GM21737 (cell line): Measurements from ENCODE around the gene ADTRP.

Experiments used
- ATAC-seq: cut with Tn5 transposase; IDR thresholded peaks from one replicate; pipeline ENCODE4 v1.9.1; 2021; ENCODE audit warnings: mild to moderate bottlenecking, moderate library complexity; ENCODE audit not compliant: unreplicated experiment

ADTRP gene

GRCh38 chr6:11778648-11779328 is at the start of gene ADTRP:
TSS of gene ADTRP (minus strand) at chr6:11778803. CDS start at chr6:11778759, 44 bp downstream.
- no peak for ATAC-seq

- ATAC-seq: no peak
These were observed 48.2 kb upstream of the ADTRP start for GRCh38 chr6:11826779-11827178.

- peak; percentile 64 for ATAC-seq
These were observed 46.4 kb upstream of the ADTRP start for GRCh38 chr6:11824986-11825385.

- no peak for ATAC-seq
These were observed 43.7 kb upstream of the ADTRP start for GRCh38 chr6:11822346-11822745.

GRCh38 chr6:11821781-11822180 is 43.2 kb upstream of the ADTRP start:
- no peak for ATAC-seq

GRCh38 chr6:11820821-11821220 is 42.2 kb upstream of the ADTRP start:
- ATAC-seq: no peak

- no peak for ATAC-seq
These were observed 40.9 kb upstream of the ADTRP start for GRCh38 chr6:11819486-11819885.

GRCh38 chr6:11815231-11815630 is 36.6 kb upstream of the ADTRP start:
- no peak for ATAC-seq

GRCh38 chr6:11814819-11815218 is 36.2 kb upstream of the ADTRP start:
- ATAC-seq: no peak

GRCh38 chr6:11814106-11814505 is 35.5 kb upstream of the ADTRP start:
- ATAC-seq: no peak

GRCh38 chr6:11813606-11814005 is 35.0 kb upstream of the ADTRP start:
- ATAC-seq: no peak

- no peak for ATAC-seq
These were observed 34.3 kb upstream of the ADTRP start for GRCh38 chr6:11812951-11813350.

GRCh38 chr6:11812439-11812838 is 33.8 kb upstream of the ADTRP start:
- no peak for ATAC-seq

GRCh38 chr6:11811644-11812264 is 33.2 kb upstream of the ADTRP start:
- ATAC-seq: no peak

- ATAC-seq: no peak
These were observed 32.4 kb upstream of the ADTRP start for GRCh38 chr6:11810854-11811643.

- no peak for ATAC-seq
These were observed 31.5 kb upstream of the ADTRP start for GRCh38 chr6:11810039-11810541.

GRCh38 chr6:11808054-11808453 is 29.5 kb upstream of the ADTRP start:
- no peak for ATAC-seq

- no peak for ATAC-seq
These were observed 28.1 kb upstream of the ADTRP start for GRCh38 chr6:11806561-11807317.

- no peak for ATAC-seq
These were observed 26.9 kb upstream of the ADTRP start for GRCh38 chr6:11805259-11806053.

GRCh38 chr6:11804701-11805100 is 26.1 kb upstream of the ADTRP start:
- no peak for ATAC-seq
